ENCODE results near the gene ARFGAP1. TPM values are rescaled to one million over a fixed set of nuclear protein-coding genes. Genes with fewer than 3 reads are reported as not detected.

Gene ARFGAP1
- total RNA-seq, 1 experiment from 2014 or later: 207 TPM

DNA sequence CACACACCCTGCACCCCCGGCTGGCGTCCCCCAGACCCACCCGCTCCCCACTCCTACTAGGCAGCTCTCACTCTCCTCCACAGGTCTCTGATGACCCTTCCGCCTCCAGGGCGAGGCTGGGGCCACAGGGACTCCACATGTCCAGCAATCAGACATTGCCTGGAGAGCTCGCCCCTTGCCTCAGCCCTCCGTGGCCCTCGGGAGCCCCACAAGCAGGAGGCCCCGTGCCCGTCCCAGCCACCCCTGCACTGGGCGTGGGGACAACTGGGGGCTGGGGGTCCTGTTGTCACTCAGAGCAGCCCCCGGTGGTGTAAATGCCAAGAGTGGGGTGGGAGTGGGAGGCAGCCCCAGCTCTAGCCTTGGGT lies 21.9 kb downstream of the ARFGAP1 start:
- ChIA-PET CTCF (interaction anchor here (1.0 to 8.1 kb wide), 9 partner anchors 15 to 90 kb away, joined by 3 to 79 read pairs (median 6); partner anchors contain the start of gene ARFGAP1), POLR2A (interaction anchor here (1.1 kb wide), 1 partner anchor 22 kb away, joined by 3 read pairs; the partner anchor contains the start of gene ARFGAP1)
- Mint-ChIP-seq H3K9me3 (peaks cover 3% of the 10 kb centered on the region; the same call in 1 of the 2 replicates), H3K27ac (no peak overlapping the region), H3K4me1 (peaks cover 20% of the 10 kb centered on the region), H3K4me3 (no peak overlapping the region), H3K27me3 (ENCODE audit: low read depth) (peaks cover 8% of the 10 kb centered on the region), H3K36me3 (no peaks in the 10 kb centered on the region)
- DNase-seq (ENCODE audit: low spot score) (no peak), ATAC-seq (no peak)
- TF ChIP-seq PRRX2 (CRISPR knock-in tag; IDR thresholded peaks at IDR 0.05) (no peak), FOXP1 (CRISPR knock-in tag; IDR thresholded peaks at IDR 0.05; ENCODE audit: borderline replicate concordance) (no peak), HMGA2 (CRISPR knock-in tag; IDR thresholded peaks at IDR 0.05) (no peak), CBFB (CRISPR knock-in tag; IDR thresholded peaks at IDR 0.05; ENCODE audit: low read depth) (no peak), TP53 (CRISPR knock-in tag; IDR thresholded peaks at IDR 0.05) (no peak), ZNF317 (CRISPR knock-in tag; IDR thresholded peaks at IDR 0.05; ENCODE audit: borderline replicate concordance, low read depth) (no peak), ZBTB21 (CRISPR knock-in tag; IDR thresholded peaks at IDR 0.05; ENCODE audit: borderline replicate concordance) (no peak), OVOL2 (CRISPR knock-in tag; IDR thresholded peaks at IDR 0.05; ENCODE audit: borderline replicate concordance) (no peak), MXD4 (CRISPR knock-in tag; IDR thresholded peaks at IDR 0.05; ENCODE audit: borderline replicate concordance) (no peak)
- TF ChIP-seq, protein P1, sequence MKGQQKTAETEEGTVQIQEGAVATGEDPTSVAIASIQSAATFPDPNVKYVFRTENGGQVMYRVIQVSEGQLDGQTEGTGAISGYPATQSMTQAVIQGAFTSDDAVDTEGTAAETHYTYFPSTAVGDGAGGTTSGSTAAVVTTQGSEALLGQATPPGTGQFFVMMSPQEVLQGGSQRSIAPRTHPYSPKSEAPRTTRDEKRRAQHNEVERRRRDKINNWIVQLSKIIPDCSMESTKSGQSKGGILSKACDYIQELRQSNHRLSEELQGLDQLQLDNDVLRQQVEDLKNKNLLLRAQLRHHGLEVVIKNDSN (CRISPR knock-in tag; IDR thresholded peaks at IDR 0.05): no peak
- TF ChIP-seq, protein P2, sequence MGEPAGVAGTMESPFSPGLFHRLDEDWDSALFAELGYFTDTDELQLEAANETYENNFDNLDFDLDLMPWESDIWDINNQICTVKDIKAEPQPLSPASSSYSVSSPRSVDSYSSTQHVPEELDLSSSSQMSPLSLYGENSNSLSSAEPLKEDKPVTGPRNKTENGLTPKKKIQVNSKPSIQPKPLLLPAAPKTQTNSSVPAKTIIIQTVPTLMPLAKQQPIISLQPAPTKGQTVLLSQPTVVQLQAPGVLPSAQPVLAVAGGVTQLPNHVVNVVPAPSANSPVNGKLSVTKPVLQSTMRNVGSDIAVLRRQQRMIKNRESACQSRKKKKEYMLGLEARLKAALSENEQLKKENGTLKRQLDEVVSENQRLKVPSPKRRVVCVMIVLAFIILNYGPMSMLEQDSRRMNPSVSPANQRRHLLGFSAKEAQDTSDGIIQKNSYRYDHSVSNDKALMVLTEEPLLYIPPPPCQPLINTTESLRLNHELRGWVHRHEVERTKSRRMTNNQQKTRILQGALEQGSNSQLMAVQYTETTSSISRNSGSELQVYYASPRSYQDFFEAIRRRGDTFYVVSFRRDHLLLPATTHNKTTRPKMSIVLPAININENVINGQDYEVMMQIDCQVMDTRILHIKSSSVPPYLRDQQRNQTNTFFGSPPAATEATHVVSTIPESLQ (CRISPR knock-in tag; IDR thresholded peaks at IDR 0.05): no peak
- TF ChIP-seq, protein P3, sequence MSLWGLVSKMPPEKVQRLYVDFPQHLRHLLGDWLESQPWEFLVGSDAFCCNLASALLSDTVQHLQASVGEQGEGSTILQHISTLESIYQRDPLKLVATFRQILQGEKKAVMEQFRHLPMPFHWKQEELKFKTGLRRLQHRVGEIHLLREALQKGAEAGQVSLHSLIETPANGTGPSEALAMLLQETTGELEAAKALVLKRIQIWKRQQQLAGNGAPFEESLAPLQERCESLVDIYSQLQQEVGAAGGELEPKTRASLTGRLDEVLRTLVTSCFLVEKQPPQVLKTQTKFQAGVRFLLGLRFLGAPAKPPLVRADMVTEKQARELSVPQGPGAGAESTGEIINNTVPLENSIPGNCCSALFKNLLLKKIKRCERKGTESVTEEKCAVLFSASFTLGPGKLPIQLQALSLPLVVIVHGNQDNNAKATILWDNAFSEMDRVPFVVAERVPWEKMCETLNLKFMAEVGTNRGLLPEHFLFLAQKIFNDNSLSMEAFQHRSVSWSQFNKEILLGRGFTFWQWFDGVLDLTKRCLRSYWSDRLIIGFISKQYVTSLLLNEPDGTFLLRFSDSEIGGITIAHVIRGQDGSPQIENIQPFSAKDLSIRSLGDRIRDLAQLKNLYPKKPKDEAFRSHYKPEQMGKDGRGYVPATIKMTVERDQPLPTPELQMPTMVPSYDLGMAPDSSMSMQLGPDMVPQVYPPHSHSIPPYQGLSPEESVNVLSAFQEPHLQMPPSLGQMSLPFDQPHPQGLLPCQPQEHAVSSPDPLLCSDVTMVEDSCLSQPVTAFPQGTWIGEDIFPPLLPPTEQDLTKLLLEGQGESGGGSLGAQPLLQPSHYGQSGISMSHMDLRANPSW (CRISPR knock-in tag; conservative IDR thresholded peaks at IDR 0.05; ENCODE audit: low read depth): no peak

DNA sequence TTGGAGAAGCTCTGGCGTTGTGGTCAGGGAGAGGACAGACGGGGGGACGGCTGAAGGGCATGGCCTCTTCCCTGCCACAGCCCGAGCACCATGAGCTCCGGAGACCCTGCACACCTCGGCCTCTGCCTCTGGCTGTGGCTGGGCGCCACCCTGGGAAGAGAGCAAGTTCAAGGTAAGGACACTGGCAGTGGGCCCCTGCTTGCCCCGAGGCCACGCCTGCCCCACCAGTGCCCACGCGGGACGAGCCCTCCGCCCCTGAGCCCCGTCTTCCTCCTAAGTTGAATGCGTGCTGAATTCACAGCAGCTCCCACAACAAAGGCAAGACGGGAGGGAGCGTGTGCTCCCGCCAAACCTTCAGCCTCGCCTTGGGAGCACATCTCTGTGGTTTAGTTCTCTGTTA lies 22.4 kb downstream of the ARFGAP1 start:
- H3K27me3 Mint-ChIP-seq (ENCODE audit: low read depth): peaks cover 8% of the 10 kb centered on the region
- no peak for ATAC-seq
- TF ChIP-seq, protein P4, sequence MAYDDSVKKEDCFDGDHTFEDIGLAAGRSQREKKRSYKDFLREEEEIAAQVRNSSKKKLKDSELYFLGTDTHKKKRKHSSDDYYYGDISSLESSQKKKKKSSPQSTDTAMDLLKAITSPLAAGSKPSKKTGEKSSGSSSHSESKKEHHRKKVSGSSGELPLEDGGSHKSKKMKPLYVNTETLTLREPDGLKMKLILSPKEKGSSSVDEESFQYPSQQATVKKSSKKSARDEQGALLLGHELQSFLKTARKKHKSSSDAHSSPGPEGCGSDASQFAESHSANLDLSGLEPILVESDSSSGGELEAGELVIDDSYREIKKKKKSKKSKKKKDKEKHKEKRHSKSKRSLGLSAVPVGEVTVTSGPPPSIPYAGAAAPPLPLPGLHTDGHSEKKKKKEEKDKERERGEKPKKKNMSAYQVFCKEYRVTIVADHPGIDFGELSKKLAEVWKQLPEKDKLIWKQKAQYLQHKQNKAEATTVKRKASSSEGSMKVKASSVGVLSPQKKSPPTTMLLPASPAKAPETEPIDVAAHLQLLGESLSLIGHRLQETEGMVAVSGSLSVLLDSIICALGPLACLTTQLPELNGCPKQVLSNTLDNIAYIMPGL (CRISPR knock-in tag; IDR thresholded peaks at IDR 0.05): no peak
- no peak for TF ChIP-seq KAT7 (CRISPR knock-in tag; IDR thresholded peaks at IDR 0.05; ENCODE audit: borderline replicate concordance)
- TF ChIP-seq TEAD4 (CRISPR knock-in tag; IDR thresholded peaks at IDR 0.05): no peak
- TF ChIP-seq ZNF423 (CRISPR knock-in tag; IDR thresholded peaks at IDR 0.05): no peak
- TF ChIP-seq SMAD4 (CRISPR knock-in tag; IDR thresholded peaks at IDR 0.05): no peak
- no peak for TF ChIP-seq NR1H2 (CRISPR knock-in tag; IDR thresholded peaks at IDR 0.05)
- TF ChIP-seq ZBTB21 (CRISPR knock-in tag; IDR thresholded peaks at IDR 0.05; ENCODE audit: borderline replicate concordance): no peak
- TF ChIP-seq GABPB1 (CRISPR knock-in tag; IDR thresholded peaks at IDR 0.05): no peak
- no peak for TF ChIP-seq MYBL2 (CRISPR knock-in tag; IDR thresholded peaks at IDR 0.05)
- TF ChIP-seq, protein P5, sequence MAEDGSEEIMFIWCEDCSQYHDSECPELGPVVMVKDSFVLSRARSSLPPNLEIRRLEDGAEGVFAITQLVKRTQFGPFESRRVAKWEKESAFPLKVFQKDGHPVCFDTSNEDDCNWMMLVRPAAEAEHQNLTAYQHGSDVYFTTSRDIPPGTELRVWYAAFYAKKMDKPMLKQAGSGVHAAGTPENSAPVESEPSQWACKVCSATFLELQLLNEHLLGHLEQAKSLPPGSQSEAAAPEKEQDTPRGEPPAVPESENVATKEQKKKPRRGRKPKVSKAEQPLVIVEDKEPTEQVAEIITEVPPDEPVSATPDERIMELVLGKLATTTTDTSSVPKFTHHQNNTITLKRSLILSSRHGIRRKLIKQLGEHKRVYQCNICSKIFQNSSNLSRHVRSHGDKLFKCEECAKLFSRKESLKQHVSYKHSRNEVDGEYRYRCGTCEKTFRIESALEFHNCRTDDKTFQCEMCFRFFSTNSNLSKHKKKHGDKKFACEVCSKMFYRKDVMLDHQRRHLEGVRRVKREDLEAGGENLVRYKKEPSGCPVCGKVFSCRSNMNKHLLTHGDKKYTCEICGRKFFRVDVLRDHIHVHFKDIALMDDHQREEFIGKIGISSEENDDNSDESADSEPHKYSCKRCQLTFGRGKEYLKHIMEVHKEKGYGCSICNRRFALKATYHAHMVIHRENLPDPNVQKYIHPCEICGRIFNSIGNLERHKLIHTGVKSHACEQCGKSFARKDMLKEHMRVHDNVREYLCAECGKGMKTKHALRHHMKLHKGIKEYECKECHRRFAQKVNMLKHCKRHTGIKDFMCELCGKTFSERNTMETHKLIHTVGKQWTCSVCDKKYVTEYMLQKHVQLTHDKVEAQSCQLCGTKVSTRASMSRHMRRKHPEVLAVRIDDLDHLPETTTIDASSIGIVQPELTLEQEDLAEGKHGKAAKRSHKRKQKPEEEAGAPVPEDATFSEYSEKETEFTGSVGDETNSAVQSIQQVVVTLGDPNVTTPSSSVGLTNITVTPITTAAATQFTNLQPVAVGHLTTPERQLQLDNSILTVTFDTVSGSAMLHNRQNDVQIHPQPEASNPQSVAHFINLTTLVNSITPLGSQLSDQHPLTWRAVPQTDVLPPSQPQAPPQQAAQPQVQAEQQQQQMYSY (CRISPR knock-in tag; IDR thresholded peaks at IDR 0.05): no peak
- H3K4me1 Mint-ChIP-seq: peaks cover 20% of the 10 kb centered on the region
- CTCF ChIA-PET: interaction anchor here (0.9 to 8.1 kb wide), 11 partner anchors 15 to 122 kb away, joined by 3 to 79 read pairs (median 5); partner anchors contain the start of gene ARFGAP1
- H3K9me3 Mint-ChIP-seq: peaks cover 3% of the 10 kb centered on the region; the same call in 1 of the 2 replicates
- no peak for DNase-seq (ENCODE audit: low spot score)
- POLR2A ChIA-PET: no interaction called here
- no peak overlapping the region for H3K27ac Mint-ChIP-seq
- H3K36me3 Mint-ChIP-seq: no peaks in the 10 kb centered on the region
- H3K4me3 Mint-ChIP-seq: no peak overlapping the region
